Measurements from ENCODE around the gene MEIS1.

DNA sequence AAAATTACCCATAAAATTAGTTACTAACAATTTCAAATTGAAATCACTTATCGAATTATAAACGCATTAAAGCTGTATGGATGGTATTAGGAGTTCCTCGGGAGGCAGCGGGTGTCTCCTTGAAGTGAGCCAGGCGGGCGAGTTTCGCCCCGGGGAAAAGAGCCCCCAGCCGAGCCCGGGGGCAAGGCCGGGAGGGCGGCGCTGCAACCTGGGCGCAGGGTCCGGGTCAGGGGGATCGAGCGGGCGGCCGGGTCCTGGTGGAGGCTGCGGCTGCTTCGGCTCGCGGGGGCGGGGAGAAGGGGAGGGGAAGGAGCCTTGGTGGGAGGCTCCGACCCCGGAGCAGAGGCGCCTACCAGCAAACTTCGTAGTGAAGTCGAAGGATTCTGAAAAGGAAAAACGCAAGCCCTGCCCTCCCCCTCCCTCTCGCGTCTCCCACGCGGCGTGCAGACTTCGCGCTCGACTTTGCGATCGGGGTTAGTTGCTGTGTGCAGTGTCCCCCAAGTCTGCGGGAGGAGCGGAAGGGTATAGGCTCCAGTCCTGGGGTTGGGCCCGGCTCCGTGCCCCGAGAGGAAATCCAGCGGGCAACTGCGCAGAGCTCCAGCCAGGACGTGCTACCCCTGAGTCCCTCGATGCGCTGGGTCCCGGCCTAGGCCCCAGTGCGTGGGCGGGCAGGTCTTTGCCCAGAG is 140.8 kb downstream of the MEIS1 start:
- TF ChIP-seq, protein P1, sequence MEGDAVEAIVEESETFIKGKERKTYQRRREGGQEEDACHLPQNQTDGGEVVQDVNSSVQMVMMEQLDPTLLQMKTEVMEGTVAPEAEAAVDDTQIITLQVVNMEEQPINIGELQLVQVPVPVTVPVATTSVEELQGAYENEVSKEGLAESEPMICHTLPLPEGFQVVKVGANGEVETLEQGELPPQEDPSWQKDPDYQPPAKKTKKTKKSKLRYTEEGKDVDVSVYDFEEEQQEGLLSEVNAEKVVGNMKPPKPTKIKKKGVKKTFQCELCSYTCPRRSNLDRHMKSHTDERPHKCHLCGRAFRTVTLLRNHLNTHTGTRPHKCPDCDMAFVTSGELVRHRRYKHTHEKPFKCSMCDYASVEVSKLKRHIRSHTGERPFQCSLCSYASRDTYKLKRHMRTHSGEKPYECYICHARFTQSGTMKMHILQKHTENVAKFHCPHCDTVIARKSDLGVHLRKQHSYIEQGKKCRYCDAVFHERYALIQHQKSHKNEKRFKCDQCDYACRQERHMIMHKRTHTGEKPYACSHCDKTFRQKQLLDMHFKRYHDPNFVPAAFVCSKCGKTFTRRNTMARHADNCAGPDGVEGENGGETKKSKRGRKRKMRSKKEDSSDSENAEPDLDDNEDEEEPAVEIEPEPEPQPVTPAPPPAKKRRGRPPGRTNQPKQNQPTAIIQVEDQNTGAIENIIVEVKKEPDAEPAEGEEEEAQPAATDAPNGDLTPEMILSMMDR (conservative IDR thresholded peaks at IDR 0.05; ENCODE audit: low read length), result no peak
- no peak for TF ChIP-seq EZH2phosphoT487 (IDR thresholded peaks at IDR 0.05; ENCODE audit: borderline replicate concordance, low read depth, low read length)
